ENCODE results near the gene BMPER. TPM values are rescaled to one million over a fixed set of nuclear protein-coding genes. Genes with fewer than 3 reads are reported as not detected.

The BMPER gene
- total and polyA plus RNA-seq, 3 experiments from 2014 or later, result not detected

- ChIA-PET CTCF (no interaction called here), POLR2A (no interaction called here)
- Mint-ChIP-seq H3K4me3 (no peak overlapping the region), H3K27me3 (peaks cover 0 to 5% of the 10 kb centered on the region in 2 donors), H3K36me3 (no peaks in the 10 kb centered on the region), H3K9me3 (peaks cover 0 to 4% (median 0%) of the 10 kb centered on the region in 5 donors), H3K27ac (no peak overlapping the region), H3K4me1 (no peaks in the 10 kb centered on the region)
- no peaks in the 10 kb centered on the region for H3K36me3 ChIP-seq (ENCODE audit: insufficient read depth, low read length)
- no peak overlapping the region for H3K27ac ChIP-seq (ENCODE audit: low read depth, low read length)
- no peaks in the 10 kb centered on the region for H3K4me1 ChIP-seq (ENCODE audit: insufficient read depth, low read length)
- no peaks in the 10 kb centered on the region for H3K27me3 ChIP-seq (ENCODE audit: insufficient read depth, low read length, poor library complexity, severe bottlenecking)
- no peak for DNase-seq
- no peak overlapping the region for H3K4me3 ChIP-seq (ENCODE audit: low read length)
- H3K9me3 ChIP-seq (ENCODE audit: low read length), result no peaks in the 10 kb centered on the region
Observed at GRCh38 chr7:34086981-34087380, 181.6 kb downstream of the BMPER start.

DNA sequence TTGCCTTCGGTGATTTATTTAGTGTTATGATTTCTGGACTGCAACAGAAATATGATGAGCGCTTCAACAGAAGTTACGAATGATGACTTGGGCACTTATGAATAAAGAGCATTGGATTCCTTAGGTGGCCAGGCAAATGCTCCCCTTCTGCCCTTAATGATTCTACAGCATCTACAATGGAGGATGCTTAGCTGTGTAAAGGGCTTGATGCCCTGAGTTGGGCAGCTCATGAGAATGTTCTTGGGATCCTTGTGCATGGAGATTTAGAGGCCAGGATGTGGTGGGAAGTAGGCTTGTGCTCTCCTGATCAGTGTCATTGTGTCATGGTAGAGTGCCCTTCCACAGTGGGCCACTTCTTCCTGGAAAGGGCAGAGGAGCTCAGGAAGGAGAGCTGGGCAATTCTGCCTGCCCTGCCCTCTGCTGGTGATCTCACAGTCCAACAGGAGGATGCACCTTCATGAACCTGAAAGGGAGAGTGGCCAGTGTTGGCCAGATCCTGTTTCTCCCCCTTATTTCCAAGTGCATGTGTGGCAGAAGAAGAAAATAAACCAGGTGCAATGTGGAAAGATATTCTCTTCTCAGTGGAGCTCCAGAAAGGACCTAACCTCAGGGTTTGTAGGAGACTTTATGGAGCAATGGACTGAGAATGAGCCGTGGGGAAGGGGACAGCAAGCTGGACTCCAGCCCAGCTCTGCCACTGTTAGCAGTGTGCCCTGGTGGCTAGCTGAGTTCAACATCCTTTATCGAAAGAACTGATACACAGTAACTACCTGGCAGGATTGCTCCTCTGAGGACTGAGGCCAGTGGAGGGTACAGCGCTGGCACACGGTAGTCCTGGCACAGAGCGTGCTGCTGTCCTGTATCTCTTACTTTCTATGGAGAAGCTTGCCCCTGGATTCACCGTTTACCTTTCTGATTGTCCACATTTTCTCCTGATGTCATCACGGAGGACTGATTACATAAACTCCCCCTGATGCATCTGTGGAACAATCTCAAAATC is 182.9 kb downstream of the BMPER start:
- no peaks in the 10 kb centered on the region for H3K36me3 Mint-ChIP-seq
- Histone ChIP-seq H3K36me3 (ENCODE audit: insufficient read depth, low read length) (no peaks in the 10 kb centered on the region), H3K4me1 (ENCODE audit: insufficient read depth, low read length) (no peaks in the 10 kb centered on the region), H3K4me3 (ENCODE audit: low read length) (no peak overlapping the region), H3K27me3 (ENCODE audit: insufficient read depth, low read length, poor library complexity, severe bottlenecking) (no peaks in the 10 kb centered on the region), H3K27ac (ENCODE audit: low read depth, low read length) (no peak overlapping the region), H3K9me3 (ENCODE audit: low read length) (no peaks in the 10 kb centered on the region)
- H3K27me3 Mint-ChIP-seq, result peaks cover 0 to 5% of the 10 kb centered on the region in 2 donors
- peak overlapping the region in 1 of 8 donors; percentile 23 for H3K27ac Mint-ChIP-seq
- H3K9me3 Mint-ChIP-seq, result peaks cover 0 to 4% (median 0%) of the 10 kb centered on the region in 5 donors
- H3K4me3 Mint-ChIP-seq, result no peak overlapping the region
- POLR2A ChIA-PET, result no interaction called here
- CTCF ChIA-PET, result no interaction called here
- DNase-seq, result no peak
- no peaks in the 10 kb centered on the region for H3K4me1 Mint-ChIP-seq

DNA sequence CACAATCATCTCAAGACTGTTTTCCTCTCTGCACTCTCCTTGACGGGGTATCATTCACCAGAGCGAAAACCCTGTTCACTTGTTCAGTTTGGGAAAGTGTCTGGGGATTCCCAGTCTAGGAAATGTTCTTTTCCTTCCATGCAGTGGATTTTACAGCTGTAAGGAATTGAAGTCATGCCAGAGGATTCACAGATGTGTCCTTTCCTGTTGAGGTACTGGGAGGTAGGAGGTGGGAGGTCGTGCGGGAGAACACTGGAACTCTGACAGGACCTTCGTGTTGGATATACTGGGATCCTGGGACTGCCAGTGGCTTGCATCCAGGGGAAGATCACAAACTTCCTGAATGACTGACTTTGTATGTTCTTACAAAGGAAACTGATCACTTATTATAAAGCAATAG is 185.5 kb downstream of the BMPER start:
- Mint-ChIP-seq H3K27ac (no peak overlapping the region), H3K27me3 (peaks cover 0 to 2% of the 10 kb centered on the region in 2 donors), H3K36me3 (no peaks in the 10 kb centered on the region), H3K4me3 (no peak overlapping the region), H3K4me1 (no peaks in the 10 kb centered on the region), H3K9me3 (peaks cover 0 to 7% (median 0%) of the 10 kb centered on the region in 5 donors)
- Histone ChIP-seq H3K4me3 (ENCODE audit: low read length) (no peak overlapping the region), H3K9me3 (ENCODE audit: low read length) (no peaks in the 10 kb centered on the region), H3K27me3 (ENCODE audit: insufficient read depth, low read length, poor library complexity, severe bottlenecking) (no peaks in the 10 kb centered on the region), H3K4me1 (ENCODE audit: insufficient read depth, low read length) (no peaks in the 10 kb centered on the region), H3K36me3 (ENCODE audit: insufficient read depth, low read length) (no peaks in the 10 kb centered on the region), H3K27ac (ENCODE audit: low read depth, low read length) (no peak overlapping the region)
- ChIA-PET POLR2A (no interaction called here), CTCF (no interaction called here)
- no peak for DNase-seq

DNA sequence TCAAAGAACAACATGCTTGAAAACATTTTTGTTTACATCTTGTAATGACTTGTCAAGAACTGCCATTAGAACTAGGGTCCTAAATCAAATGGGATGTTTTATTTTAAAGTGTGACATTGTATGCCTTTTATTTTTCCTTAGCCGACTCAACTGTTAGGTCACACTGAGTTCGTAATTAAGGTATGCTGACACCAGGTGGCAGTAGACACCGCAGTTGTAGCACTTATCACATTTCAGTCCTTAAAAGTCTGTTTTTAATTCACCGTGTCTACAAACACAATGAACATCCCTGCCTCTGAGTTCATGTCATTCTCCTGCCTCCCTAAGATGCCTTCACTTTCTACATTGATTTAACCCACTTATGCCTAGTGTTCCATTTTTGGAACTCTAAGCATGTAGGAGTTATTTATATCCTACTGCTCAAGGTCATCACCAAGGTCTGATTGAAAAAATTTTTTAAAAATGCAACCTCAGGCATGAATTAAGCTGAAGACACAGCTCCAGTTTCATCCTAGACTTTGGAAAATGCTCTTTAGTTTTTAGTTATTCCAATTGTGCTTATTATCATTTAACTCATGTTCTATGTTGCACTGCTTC is 186.1 kb downstream of the BMPER start:
- H3K4me1 ChIP-seq (ENCODE audit: insufficient read depth, low read length), result no peaks in the 10 kb centered on the region
- Mint-ChIP-seq H3K4me1 (no peaks in the 10 kb centered on the region), H3K9me3 (peaks cover 0 to 7% (median 0%) of the 10 kb centered on the region in 5 donors), H3K4me3 (no peak overlapping the region), H3K36me3 (no peaks in the 10 kb centered on the region), H3K27me3 (peaks cover 0 to 2% of the 10 kb centered on the region in 2 donors), H3K27ac (no peak overlapping the region)
- H3K9me3 ChIP-seq (ENCODE audit: low read length), result no peaks in the 10 kb centered on the region
- DNase-seq, result no peak
- H3K36me3 ChIP-seq (ENCODE audit: insufficient read depth, low read length), result no peaks in the 10 kb centered on the region
- ChIA-PET POLR2A (no interaction called here), CTCF (no interaction called here)
- no peak overlapping the region for H3K27ac ChIP-seq (ENCODE audit: low read depth, low read length)
- no peaks in the 10 kb centered on the region for H3K27me3 ChIP-seq (ENCODE audit: insufficient read depth, low read length, poor library complexity, severe bottlenecking)
- no peak overlapping the region for H3K4me3 ChIP-seq (ENCODE audit: low read length)

DNA sequence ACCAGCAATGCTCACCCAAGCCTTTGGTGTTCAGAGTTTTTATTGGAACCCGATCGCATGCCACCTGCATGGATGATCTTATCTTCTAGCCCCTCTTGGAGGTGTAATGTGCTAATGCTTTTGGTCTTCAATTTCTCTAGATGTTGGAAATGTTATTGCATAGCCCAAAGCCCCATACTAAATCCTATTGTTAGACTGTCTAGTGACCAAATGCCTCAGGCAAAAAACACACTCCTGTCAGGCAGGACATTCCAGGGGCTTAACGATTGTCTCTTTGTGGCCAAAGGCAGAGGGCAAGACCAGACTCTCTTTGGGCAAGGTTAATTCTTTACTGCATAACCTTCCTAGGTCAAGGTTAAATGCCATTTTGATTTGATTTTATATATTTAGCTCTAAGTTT is 187.9 kb downstream of the BMPER start:
- Mint-ChIP-seq H3K4me3 (no peak overlapping the region), H3K9me3 (peaks cover 0 to 7% (median 0%) of the 10 kb centered on the region in 5 donors), H3K27me3 (peaks cover 0 to 3% of the 10 kb centered on the region in 2 donors), H3K27ac (no peak overlapping the region), H3K4me1 (no peaks in the 10 kb centered on the region), H3K36me3 (no peaks in the 10 kb centered on the region)
- H3K4me3 ChIP-seq (ENCODE audit: low read length), result no peak overlapping the region
- no peak overlapping the region for H3K27ac ChIP-seq (ENCODE audit: low read depth, low read length)
- H3K36me3 ChIP-seq (ENCODE audit: insufficient read depth, low read length), result no peaks in the 10 kb centered on the region
- no peaks in the 10 kb centered on the region for H3K4me1 ChIP-seq (ENCODE audit: insufficient read depth, low read length)
- no peaks in the 10 kb centered on the region for H3K27me3 ChIP-seq (ENCODE audit: insufficient read depth, low read length, poor library complexity, severe bottlenecking)
- no peaks in the 10 kb centered on the region for H3K9me3 ChIP-seq (ENCODE audit: low read length)
- DNase-seq, result no peak
- CTCF ChIA-PET, result no interaction called here
- POLR2A ChIA-PET, result no interaction called here

DNA sequence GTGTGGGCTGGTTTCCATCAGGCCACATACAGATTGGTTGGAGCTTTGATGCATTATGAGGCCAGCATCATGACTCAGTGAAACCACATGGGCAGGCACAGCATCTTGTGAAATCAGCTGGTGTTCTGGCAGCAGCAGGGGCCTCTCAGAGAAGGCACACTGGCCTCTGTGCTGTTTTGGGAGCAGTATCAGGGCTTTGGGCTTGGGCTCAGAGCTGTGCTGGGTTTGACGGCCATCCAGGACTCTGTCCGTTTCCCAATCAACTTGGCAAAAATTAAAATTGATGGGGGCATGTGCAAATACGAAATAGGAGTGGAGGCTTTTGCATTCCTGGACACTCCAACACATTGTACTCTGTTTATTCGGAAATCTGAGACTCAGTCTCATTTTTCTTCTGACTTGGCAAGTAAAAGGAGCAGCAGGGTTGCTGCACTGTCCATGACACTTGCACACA is 190.9 kb downstream of the BMPER start:
- DNase-seq, result no peak
- Mint-ChIP-seq H3K4me3 (no peak overlapping the region), H3K4me1 (no peaks in the 10 kb centered on the region), H3K27me3 (peaks cover 0 to 1% of the 10 kb centered on the region in 2 donors), H3K9me3 (peaks cover 0 to 7% (median 2%) of the 10 kb centered on the region in 5 donors), H3K36me3 (no peaks in the 10 kb centered on the region), H3K27ac (no peak overlapping the region)
- H3K36me3 ChIP-seq (ENCODE audit: insufficient read depth, low read length), result no peaks in the 10 kb centered on the region
- H3K4me1 ChIP-seq (ENCODE audit: insufficient read depth, low read length), result no peaks in the 10 kb centered on the region
- H3K27ac ChIP-seq (ENCODE audit: low read depth, low read length), result no peak overlapping the region
- POLR2A ChIA-PET, result no interaction called here
- no peaks in the 10 kb centered on the region for H3K9me3 ChIP-seq (ENCODE audit: low read length)
- CTCF ChIA-PET, result no interaction called here
- H3K4me3 ChIP-seq (ENCODE audit: low read length), result no peak overlapping the region
- H3K27me3 ChIP-seq (ENCODE audit: insufficient read depth, low read length, poor library complexity, severe bottlenecking), result no peaks in the 10 kb centered on the region

- POLR2A ChIA-PET, result no interaction called here
Observed at GRCh38 chr7:34096777-34097176, 191.4 kb downstream of the BMPER start.

GRCh38 chr7:34100661-34101060 is 195.3 kb downstream of the BMPER start:
- no peaks in the 10 kb centered on the region for H3K36me3 ChIP-seq (ENCODE audit: insufficient read depth, low read length)
- no peaks in the 10 kb centered on the region for H3K4me1 Mint-ChIP-seq
- peak overlapping the region in 1 of 8 donors; percentile 30 for H3K27ac Mint-ChIP-seq
- no peak overlapping the region for H3K4me3 Mint-ChIP-seq
- peaks cover 0 to 2% (median 0%) of the 10 kb centered on the region in 5 donors for H3K9me3 Mint-ChIP-seq
- no peaks in the 10 kb centered on the region for H3K36me3 Mint-ChIP-seq
- H3K27me3 Mint-ChIP-seq, result peaks cover 0 to 3% of the 10 kb centered on the region in 2 donors
- no peaks in the 10 kb centered on the region for H3K9me3 ChIP-seq (ENCODE audit: low read length)
- ChIA-PET POLR2A (no interaction called here), CTCF (no interaction called here)
- no peak overlapping the region for H3K27ac ChIP-seq (ENCODE audit: low read depth, low read length)
- no peak overlapping the region for H3K4me3 ChIP-seq (ENCODE audit: low read length)
- H3K4me1 ChIP-seq (ENCODE audit: insufficient read depth, low read length), result no peaks in the 10 kb centered on the region
- DNase-seq, result no peak
- H3K27me3 ChIP-seq (ENCODE audit: insufficient read depth, low read length, poor library complexity, severe bottlenecking), result no peaks in the 10 kb centered on the region

More at GRCh38 chr7:34096777-34097176, 191.4 kb downstream of the BMPER start:
- Histone ChIP-seq H3K9me3 (ENCODE audit: low read length) (no peaks in the 10 kb centered on the region), H3K27me3 (ENCODE audit: insufficient read depth, low read length, poor library complexity, severe bottlenecking) (no peaks in the 10 kb centered on the region), H3K36me3 (ENCODE audit: insufficient read depth, low read length) (no peaks in the 10 kb centered on the region), H3K27ac (ENCODE audit: low read depth, low read length) (no peak overlapping the region), H3K4me3 (ENCODE audit: low read length) (no peak overlapping the region), H3K4me1 (ENCODE audit: insufficient read depth, low read length) (no peaks in the 10 kb centered on the region)
- Mint-ChIP-seq H3K36me3 (no peaks in the 10 kb centered on the region), H3K27me3 (peaks cover 0 to 1% of the 10 kb centered on the region in 2 donors), H3K27ac (no peak overlapping the region), H3K4me1 (no peaks in the 10 kb centered on the region), H3K4me3 (no peak overlapping the region), H3K9me3 (peaks cover 0 to 7% (median 2%) of the 10 kb centered on the region in 5 donors)
- DNase-seq, result no peak
- CTCF ChIA-PET, result no interaction called here
